Putamen (tissue), 1 donor: ENCODE measurements around the gene ARFRP1.

Experiments used
- DNase-seq: peaks from one replicate; pipeline ENCODE4 v3.0.0-alpha.2; 2016; ENCODE audit warnings: low spot score

ARFRP1 gene

DNA sequence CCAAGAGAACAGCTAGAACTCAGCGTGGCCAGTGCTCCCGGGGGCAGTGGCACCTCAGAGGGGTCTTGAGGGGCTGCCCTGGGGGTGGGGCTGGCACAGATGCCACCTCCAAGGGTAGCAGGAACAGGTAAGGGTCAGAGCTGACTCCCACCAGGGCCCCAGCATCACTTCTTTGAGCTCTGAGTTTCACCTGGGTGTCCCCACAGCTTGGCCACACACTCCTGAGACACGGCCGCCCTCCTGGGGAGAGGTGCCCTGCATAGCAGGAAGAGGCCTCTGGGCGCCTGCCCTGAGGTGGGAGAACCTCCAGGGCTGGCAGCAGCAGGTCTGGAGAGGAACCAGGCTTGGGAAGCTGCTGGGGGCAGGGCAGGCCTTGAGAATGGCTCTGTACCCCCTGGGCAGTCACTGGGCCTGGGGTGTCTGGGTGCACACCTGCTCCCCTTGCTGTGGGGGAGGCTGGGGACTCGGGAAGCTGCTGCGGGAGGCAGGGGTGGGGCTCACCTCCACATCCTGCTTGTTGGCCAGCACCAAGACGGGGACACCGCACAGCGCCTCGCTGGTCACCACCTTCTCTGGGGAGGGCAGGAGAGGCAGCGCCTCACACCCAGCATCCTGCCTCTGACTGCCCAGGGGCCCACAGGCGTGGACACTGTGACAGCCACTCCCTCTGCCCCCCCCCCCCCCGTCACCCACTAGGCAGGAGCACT is 6.3 kb downstream of the ARFRP1 start:
- no peak for DNase-seq

- DNase-seq = no peak
Observed at GRCh38 chr20:63701051-63701328, 6.8 kb downstream of the ARFRP1 start.

DNA sequence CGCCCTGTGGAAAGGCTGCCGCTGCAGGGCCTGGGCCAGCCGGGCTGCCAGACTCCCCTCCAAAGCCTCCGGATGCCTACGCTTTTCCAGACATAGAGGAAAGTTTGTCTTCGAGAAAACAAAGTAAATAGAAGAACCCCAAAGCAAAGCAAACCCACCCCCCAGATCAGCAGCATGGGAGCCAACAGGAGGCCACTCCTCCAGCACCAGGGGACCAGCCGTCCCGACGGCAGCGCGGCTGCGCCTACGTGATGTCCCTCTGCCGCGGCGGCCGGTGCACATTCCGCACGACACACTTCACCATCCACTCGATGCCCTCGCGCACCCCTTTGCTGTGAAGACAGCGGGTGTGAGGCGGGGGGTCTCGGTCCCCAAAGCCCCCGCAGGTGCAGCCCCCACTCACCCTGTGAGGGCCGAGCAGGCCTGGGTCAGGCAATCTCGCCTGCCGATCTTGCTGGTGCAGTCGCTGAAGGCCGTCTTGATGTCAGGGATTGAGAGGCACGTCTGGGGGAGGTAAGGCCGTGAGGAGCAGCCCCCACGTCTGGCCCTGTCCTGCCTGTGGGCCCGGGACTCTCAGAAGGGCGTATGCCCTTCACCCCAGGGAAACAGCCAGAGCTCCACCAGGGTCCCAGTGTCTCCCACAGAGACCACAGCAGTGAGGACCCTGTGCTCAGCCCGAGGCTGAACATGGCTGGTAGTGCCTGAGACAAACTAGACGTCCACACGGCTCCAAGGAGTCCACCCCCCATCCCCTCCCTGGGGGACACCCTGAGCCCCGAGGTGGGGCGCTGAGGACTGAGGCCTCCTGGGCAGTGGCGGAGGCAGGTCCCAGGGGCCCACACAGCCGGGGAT is 7.4 kb downstream of the ARFRP1 start:
- DNase-seq = no peak

GRCh38 chr20:63699466-63700198 is 8.1 kb downstream of the ARFRP1 start:
- DNase-seq = no peak

- no peak for DNase-seq
Observed at GRCh38 chr20:63698739-63699465, 8.9 kb downstream of the ARFRP1 start.

DNA sequence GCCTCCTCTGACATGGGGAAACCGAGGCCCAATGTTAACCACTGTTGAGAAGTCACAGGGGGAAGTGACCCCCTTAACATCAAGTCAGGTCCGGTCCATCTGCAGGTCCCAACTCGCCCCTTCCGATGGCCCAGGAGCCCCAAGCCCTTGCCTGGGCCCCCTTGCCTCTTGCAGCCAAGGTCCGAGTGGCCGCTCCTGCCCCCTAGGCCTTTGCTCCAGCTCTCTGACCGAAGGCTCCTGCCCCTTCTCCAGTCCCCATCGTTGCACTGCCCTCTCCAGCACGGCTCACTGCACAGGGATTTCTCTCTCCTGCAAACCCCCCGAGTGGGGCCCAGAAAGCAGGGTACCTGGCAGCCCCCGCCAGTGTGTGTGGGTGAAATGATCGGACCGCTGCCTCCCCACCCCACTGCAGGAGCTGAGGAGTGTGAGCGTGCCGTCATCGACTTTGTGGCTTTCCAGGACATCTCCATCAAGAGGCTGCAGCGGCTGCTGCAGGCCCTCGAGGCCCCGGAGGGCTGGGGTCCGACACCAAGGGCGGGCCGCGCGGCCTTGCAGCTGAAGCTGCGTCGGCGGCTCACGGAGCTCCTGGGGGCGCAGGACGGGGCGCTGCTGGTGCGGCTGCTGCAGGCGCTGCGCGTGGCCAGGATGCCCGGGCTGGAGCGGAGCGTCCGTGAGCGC is 9.8 kb downstream of the ARFRP1 start:
- DNase-seq = no peak

- no peak for DNase-seq
Observed at GRCh38 chr20:63697357-63697867, 10.4 kb downstream of the ARFRP1 start.

GRCh38 chr20:63696628-63697356 is 11.0 kb downstream of the ARFRP1 start, which contains the start of gene TNFRSF6B:
Gene TNFRSF6B (plus strand): TSS chr20:63696652. CDS start chr20:63696768, 116 bp downstream.
- DNase-seq = no peak

DNA sequence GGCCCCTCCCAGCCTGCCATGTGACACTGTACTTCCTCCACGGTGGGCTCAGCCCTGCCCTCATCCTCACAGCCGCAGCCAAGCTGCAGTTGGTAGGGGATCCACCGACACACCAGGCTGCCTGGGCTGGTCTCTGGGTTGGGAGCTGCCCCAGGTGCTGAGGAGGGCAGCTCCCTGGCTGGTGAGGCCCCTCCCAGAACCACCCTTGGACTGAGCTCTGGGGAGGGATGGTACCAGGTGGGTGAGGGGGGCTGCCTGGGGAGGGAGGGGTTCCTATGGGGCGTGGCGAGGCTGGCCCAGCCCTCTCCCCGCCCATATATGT is 11.5 kb downstream of the ARFRP1 start:
- no peak for DNase-seq

DNA sequence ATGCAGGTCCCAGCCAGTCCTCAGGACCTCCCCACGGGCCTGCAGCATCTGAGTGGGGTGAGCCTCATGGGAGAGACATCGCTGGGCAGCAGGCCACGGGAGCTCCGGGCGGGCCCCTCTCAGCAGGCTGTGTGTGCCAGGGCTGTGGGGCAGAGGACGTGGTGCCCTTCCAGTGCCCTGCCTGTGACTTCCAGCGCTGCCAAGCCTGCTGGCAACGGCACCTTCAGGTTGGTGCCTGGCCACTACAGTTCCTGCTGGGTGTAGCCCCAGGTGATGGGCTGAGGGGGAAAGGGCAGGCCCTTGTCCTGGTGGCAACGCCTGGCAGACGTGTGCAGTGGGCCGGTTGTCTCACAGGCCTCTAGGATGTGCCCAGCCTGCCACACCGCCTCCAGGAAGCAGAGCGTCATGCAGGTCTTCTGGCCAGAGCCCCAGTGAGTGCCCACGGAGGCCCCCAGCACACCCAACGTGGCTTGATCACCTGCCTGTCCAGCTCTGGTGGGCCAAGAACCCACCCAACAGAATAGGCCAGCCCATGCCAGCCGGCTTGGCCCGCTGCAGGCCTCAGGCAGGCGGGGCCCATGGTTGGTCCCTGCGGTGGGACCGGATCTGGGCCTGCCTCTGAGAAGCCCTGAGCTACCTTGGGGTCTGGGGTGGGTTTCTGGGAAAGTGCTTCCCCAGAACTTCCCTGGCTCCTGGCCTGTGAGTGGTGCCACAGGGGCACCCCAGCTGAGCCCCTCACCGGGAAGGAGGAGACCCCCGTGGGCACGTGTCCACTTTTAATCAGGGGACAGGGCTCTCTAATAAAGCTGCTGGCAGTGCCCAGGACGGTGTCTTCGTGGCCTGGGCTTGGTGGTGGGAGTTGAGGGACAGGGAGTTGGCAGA is 12.1 kb downstream of the ARFRP1 start:
- DNase-seq = no peak

- no peak for DNase-seq
Observed at GRCh38 chr20:63694584-63695423, 13.0 kb downstream of the ARFRP1 start.

- no peak for DNase-seq
Observed at GRCh38 chr20:63693733-63694583, 13.8 kb downstream of the ARFRP1 start.

DNA sequence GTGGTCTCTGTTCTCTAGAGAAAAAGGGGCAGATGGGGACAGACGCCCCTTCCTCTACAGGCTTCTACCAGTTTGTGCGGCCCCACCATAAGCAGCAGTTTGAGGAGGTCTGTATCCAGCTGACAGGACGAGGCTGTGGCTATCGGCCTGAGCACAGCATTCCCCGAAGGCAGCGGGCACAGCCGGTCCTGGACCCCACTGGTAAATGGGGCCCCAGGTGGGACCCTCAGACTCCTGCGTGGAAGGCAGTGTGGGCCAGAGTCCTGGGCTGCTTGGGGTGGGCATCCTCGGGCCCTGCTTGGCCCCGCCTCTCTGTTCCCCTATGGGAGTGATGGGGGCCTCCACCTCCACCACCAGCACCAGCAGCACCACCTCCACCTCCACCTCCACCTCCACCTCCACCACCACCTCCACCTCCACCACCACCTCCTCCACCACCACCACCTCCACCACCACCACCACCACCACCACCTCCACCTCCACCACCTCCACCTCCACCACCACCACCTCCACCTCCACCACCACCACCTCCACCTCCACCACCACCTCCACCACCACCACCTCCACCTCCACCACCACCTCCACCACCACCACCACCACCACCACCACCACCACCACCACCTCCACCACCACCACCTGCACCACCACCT is 14.6 kb downstream of the ARFRP1 start:
- no peak for DNase-seq

DNA sequence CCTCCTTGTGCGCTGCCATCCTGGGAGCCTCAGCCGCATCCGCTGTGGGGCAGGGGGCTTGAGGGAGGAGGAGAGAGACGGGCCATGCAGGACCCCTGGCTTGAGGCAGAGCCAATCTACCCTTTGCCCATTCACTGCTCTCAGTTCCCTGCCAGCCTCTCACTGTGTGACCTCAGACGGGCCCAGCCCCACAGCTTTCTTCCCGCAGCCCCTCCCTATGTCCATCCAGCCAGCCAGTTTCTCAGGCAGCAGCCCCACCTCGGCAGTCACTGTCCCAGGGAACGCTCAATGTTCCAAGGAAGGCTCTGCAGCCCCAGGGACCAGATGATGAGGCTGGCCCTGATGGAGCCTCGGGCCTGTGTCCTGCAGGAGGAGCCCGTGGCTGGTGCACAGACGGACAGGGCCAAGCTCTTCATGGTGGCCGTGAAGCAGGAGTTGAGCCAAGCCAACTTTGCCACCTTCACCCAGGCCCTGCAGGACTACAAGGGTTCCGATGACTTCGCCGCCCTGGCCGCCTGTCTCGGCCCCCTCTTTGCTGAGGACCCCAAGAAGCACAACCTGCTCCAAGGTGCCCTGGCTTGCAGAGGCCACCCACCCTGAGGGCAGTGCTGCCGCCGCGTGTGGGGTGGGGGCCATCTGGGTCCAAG is 15.2 kb downstream of the ARFRP1 start:
- no peak for DNase-seq

- DNase-seq = no peak
Observed at GRCh38 chr20:63691711-63692435, 15.9 kb downstream of the ARFRP1 start.
